ENCODE results near the gene HAP1. TPM values are rescaled to one million over a fixed set of nuclear protein-coding genes. Genes with fewer than 3 reads are reported as not detected.

The HAP1 gene
- total RNA-seq, 2 experiments from 2014 or later: 0.19 to 0.55 TPM

- ChIA-PET POLR2A (no interaction called here), CTCF (ENCODE audit: unreplicated experiment) (no interaction called here)
- no peak for DNase-seq (ENCODE audit: low spot score)
- TF ChIP-seq EZH2phosphoT487 (IDR thresholded peaks at IDR 0.05; ENCODE audit: borderline replicate concordance, low read depth, low read length) (no peak), CTCF (conservative IDR thresholded peaks at IDR 0.05; ENCODE audit: low read length) (no peak)
- intact Hi-C loops (cut with micrococcal nuclease; ENCODE audit: unreplicated experiment): loop anchor here (1.0 to 10.0 kb wide), 4 partner anchors 64 to 377 kb away; partner anchors contain the start of genes DHX58 and KLHL11
- no peaks in the 10 kb centered on the region for H3K79me2 ChIP-seq (ENCODE audit: insufficient read depth, low read depth, low read length)
- no peaks in the 10 kb centered on the region for H3K36me3 ChIP-seq (ENCODE audit: insufficient read depth, low read length)
- no peak overlapping the region for H3K4me2 ChIP-seq (ENCODE audit: low read length)
- H3K9me2 ChIP-seq (ENCODE audit: insufficient read depth, low read length): no peaks in the 10 kb centered on the region
- H4K20me1 ChIP-seq (ENCODE audit: insufficient read depth, low read length): no peaks in the 10 kb centered on the region
- H3K27ac ChIP-seq (ENCODE audit: low read depth, low read length, poor library complexity, severe bottlenecking): no peak overlapping the region
- no peak overlapping the region for H3K4me3 ChIP-seq (ENCODE audit: low read depth, low read length, poor library complexity, severe bottlenecking)
- no peak overlapping the region for H2AFZ ChIP-seq (ENCODE audit: low read length)
- H3K4me1 ChIP-seq (ENCODE audit: insufficient read depth, low read length, poor library complexity, severe bottlenecking): peaks cover 4% of the 10 kb centered on the region
- no peaks in the 10 kb centered on the region for H3K9me3 ChIP-seq (ENCODE audit: low read length)
- no TSS peak for BruUV-seq (replicated peaks)
Observed at GRCh38 chr17:41737680-41738023, 3.2 kb upstream of the HAP1 start.

- intact Hi-C loops (cut with micrococcal nuclease; ENCODE audit: unreplicated experiment): loop anchor here (5.0 to 10.0 kb wide), 2 partner anchors 130 to 378 kb away; partner anchors contain the start of genes DHX58 and KLHL11
- Histone ChIP-seq H3K4me2 (ENCODE audit: low read length) (no peak overlapping the region), H3K36me3 (ENCODE audit: insufficient read depth, low read length) (no peaks in the 10 kb centered on the region), H3K9me3 (ENCODE audit: low read length) (no peaks in the 10 kb centered on the region), H3K9me2 (ENCODE audit: insufficient read depth, low read length) (no peaks in the 10 kb centered on the region), H3K4me1 (ENCODE audit: insufficient read depth, low read length, poor library complexity, severe bottlenecking) (peaks cover 4% of the 10 kb centered on the region), H4K20me1 (ENCODE audit: insufficient read depth, low read length) (no peaks in the 10 kb centered on the region), H3K27ac (ENCODE audit: low read depth, low read length, poor library complexity, severe bottlenecking) (no peak overlapping the region), H3K4me3 (ENCODE audit: low read depth, low read length, poor library complexity, severe bottlenecking) (no peak overlapping the region), H2AFZ (ENCODE audit: low read length) (no peak overlapping the region), H3K79me2 (ENCODE audit: insufficient read depth, low read depth, low read length) (no peaks in the 10 kb centered on the region)
- ChIA-PET POLR2A (no interaction called here), CTCF (ENCODE audit: unreplicated experiment) (no interaction called here)
- DNase-seq (ENCODE audit: low spot score): no peak
- no TSS peak for BruUV-seq (replicated peaks)
- TF ChIP-seq CTCF (conservative IDR thresholded peaks at IDR 0.05; ENCODE audit: low read length): no peak
- TF ChIP-seq EZH2phosphoT487 (IDR thresholded peaks at IDR 0.05; ENCODE audit: borderline replicate concordance, low read depth, low read length): no peak
Observed at GRCh38 chr17:41736983-41737679, 2.7 kb upstream of the HAP1 start.

GRCh38 chr17:41735744-41736143 is 1.3 kb upstream of the HAP1 start:
- H3K4me3 ChIP-seq (ENCODE audit: low read depth, low read length, poor library complexity, severe bottlenecking): no peak overlapping the region
- POLR2A ChIA-PET: no interaction called here
- CTCF ChIA-PET (ENCODE audit: unreplicated experiment): no interaction called here

More at GRCh38 chr17:41735744-41736143, 1.3 kb upstream of the HAP1 start:
- H3K9me2 ChIP-seq (ENCODE audit: insufficient read depth, low read length): no peaks in the 10 kb centered on the region
- no peaks in the 10 kb centered on the region for H3K36me3 ChIP-seq (ENCODE audit: insufficient read depth, low read length)
- no peaks in the 10 kb centered on the region for H3K9me3 ChIP-seq (ENCODE audit: low read length)
- peaks cover 11% of the 10 kb centered on the region for H3K4me1 ChIP-seq (ENCODE audit: insufficient read depth, low read length, poor library complexity, severe bottlenecking)
- no peak for TF ChIP-seq EZH2phosphoT487 (IDR thresholded peaks at IDR 0.05; ENCODE audit: borderline replicate concordance, low read depth, low read length)
- no peak for TF ChIP-seq CTCF (conservative IDR thresholded peaks at IDR 0.05; ENCODE audit: low read length)
- no peak overlapping the region for H3K4me2 ChIP-seq (ENCODE audit: low read length)
- intact Hi-C loops (cut with micrococcal nuclease; ENCODE audit: unreplicated experiment): loop anchor here (5.0 to 10.0 kb wide), 2 partner anchors 132 to 379 kb away; partner anchors contain the start of genes DHX58 and KLHL11
- BruUV-seq (replicated peaks): no TSS peak
- no peak overlapping the region for H3K27ac ChIP-seq (ENCODE audit: low read depth, low read length, poor library complexity, severe bottlenecking)
- DNase-seq (ENCODE audit: low spot score): no peak
- H3K79me2 ChIP-seq (ENCODE audit: insufficient read depth, low read depth, low read length): no peaks in the 10 kb centered on the region
- H2AFZ ChIP-seq (ENCODE audit: low read length): no peak overlapping the region
- H4K20me1 ChIP-seq (ENCODE audit: insufficient read depth, low read length): no peaks in the 10 kb centered on the region

All from OCI-LY7 (cell line).